ENCODE data around the gene RAB28. TPM values are rescaled to one million over a fixed set of nuclear protein-coding genes. Genes with fewer than 3 reads are reported as not detected.
A peak's percentile ranks its signal among the peaks of the same experiment; 100 is the strongest.

RAB28 gene
- total RNA-seq, 1 experiment from 2014 or later, result 12.1 TPM

DNA sequence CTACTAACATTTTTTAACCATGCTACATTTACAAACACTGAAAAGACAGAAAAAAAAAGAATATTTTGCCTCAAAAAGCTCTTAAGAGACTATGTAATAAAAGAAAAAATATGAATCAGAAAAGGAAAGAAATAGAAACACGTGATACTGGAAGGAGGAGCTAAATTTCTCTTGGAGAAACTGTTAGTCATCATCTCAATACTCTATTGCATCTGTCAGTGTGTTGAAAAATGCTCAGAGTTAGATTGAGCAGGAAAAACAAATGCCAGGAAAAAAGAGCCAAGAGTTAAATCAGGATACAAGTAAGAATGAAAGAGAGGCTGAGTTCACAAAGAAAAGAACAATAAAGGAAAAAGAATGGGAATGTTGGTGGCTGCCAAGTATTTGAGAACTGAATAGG lies 2.6 kb downstream of the RAB28 start:
- no peaks in the 10 kb centered on the region for H4K20me1 ChIP-seq (ENCODE audit: insufficient read depth)
- TF ChIP-seq SIN3A (IDR thresholded peaks at IDR 0.05; ENCODE audit: low read depth) (no peak), FOSL1 (IDR thresholded peaks at IDR 0.05; ENCODE audit: low read depth) (no peak), JUND (IDR thresholded peaks at IDR 0.05) (no peak), CBX3 (IDR thresholded peaks at IDR 0.05; ENCODE audit: low read depth) (no peak), ZFX (IDR thresholded peaks at IDR 0.05) (no peak), YY1 (IDR thresholded peaks at IDR 0.05; ENCODE audit: extremely low read depth, insufficient replicate concordance, low read depth, low read length) (no peak), POLR2A (IDR thresholded peaks at IDR 0.05; ENCODE audit: borderline replicate concordance, extremely low read depth, insufficient read depth, insufficient read length) (no peak)
- TF ChIP-seq, protein P1, sequence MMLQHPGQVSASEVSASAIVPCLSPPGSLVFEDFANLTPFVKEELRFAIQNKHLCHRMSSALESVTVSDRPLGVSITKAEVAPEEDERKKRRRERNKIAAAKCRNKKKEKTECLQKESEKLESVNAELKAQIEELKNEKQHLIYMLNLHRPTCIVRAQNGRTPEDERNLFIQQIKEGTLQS (IDR thresholded peaks at IDR 0.05), result no peak
- TF ChIP-seq, protein P2, sequence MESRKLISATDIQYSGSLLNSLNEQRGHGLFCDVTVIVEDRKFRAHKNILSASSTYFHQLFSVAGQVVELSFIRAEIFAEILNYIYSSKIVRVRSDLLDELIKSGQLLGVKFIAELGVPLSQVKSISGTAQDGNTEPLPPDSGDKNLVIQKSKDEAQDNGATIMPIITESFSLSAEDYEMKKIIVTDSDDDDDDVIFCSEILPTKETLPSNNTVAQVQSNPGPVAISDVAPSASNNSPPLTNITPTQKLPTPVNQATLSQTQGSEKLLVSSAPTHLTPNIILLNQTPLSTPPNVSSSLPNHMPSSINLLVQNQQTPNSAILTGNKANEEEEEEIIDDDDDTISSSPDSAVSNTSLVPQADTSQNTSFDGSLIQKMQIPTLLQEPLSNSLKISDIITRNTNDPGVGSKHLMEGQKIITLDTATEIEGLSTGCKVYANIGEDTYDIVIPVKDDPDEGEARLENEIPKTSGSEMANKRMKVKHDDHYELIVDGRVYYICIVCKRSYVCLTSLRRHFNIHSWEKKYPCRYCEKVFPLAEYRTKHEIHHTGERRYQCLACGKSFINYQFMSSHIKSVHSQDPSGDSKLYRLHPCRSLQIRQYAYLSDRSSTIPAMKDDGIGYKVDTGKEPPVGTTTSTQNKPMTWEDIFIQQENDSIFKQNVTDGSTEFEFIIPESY (IDR thresholded peaks at IDR 0.05; ENCODE audit: extremely low read depth, insufficient replicate concordance, low read length), result no peak
- CTCF ChIA-PET, result no interaction called here

DNA sequence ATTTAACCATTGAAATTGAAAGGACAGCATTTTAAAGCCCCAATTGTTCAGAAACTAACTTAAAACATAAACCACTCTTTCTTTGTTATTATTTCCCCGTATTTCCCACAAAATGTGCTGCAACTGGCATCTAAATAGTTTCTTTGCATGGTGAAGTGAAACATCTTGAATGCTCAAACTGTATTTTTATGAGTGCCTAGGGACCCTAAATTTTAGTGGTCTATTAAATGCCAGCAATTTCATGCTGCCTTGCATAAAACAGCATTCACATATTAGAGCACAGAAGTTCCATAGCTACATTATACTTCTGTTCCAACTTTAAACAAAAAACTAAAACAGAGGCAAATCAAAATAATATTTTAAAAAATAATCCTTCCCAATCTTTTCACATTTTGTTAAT lies 5.4 kb downstream of the RAB28 start:
- H2AFZ ChIP-seq (ENCODE audit: low read depth, low read length, poor library complexity, severe bottlenecking), result no peak overlapping the region
- ChIA-PET RAD21 (ENCODE audit: low non-redundant PET in 1 of 2, low total read pairs in 2 of 2, uncharacterized antibody in 2 of 2, unreplicated experiment in 2 of 2) (no interaction called here), CTCF (no interaction called here)

More for the DNA sequence above, 2.6 kb downstream of the RAB28 start:
- H3K79me2 ChIP-seq (ENCODE audit: insufficient read depth, low read length), result peaks cover 44% of the 10 kb centered on the region
- no peaks in the 10 kb centered on the region for H3K9me2 ChIP-seq (ENCODE audit: insufficient read depth)
- peak overlapping the region; percentile 12; the same call in 1 of the 2 replicates for H3K4me2 ChIP-seq (ENCODE audit: low read length)
- no peaks in the 10 kb centered on the region for H3K36me3 ChIP-seq (ENCODE audit: control insufficient read depth in 1 of 2, insufficient read depth in 2 of 2, low read length in 2 of 2)
- no peaks in the 10 kb centered on the region for H3K9me3 ChIP-seq (ENCODE audit: control insufficient read depth in 1 of 2, insufficient read depth in 1 of 2, low read depth in 1 of 2, low read length in 2 of 2)
- ChIA-PET RAD21 (ENCODE audit: low non-redundant PET in 1 of 2, low total read pairs in 2 of 2, uncharacterized antibody in 2 of 2, unreplicated experiment in 2 of 2) (no interaction called here), POLR2A (no interaction called here)
- H3K4me3 ChIP-seq (replicated peaks in 1 of 2; ENCODE audit: low read depth in 1 of 2, low read length in 2 of 2), result no peak overlapping the region
- H3K9ac ChIP-seq (ENCODE audit: low read length), result no peak overlapping the region
- no peaks in the 10 kb centered on the region for H3K27me3 ChIP-seq (ENCODE audit: insufficient read depth, low read length)
- DNase-seq (ENCODE audit: low read depth, low spot score) (no peak), ATAC-seq (no peak)
- peaks cover 4 to 24% of the 10 kb centered on the region in 2 experiments; a peak in 2 of 4 replicates for H3K4me1 ChIP-seq (ENCODE audit: control insufficient read depth in 1 of 2, insufficient read depth in 2 of 2, low read length in 2 of 2)
- intact Hi-C loops (cut with micrococcal nuclease), result no loop called here
- H3K27ac ChIP-seq (ENCODE audit: low read depth, low read length), result no peak overlapping the region
- H2AFZ ChIP-seq (ENCODE audit: low read depth, low read length, poor library complexity, severe bottlenecking), result no peak overlapping the region
- BruUV-seq (replicated peaks), result no TSS peak

More for the DNA sequence above, 5.4 kb downstream of the RAB28 start:
- ATAC-seq (no peak), DNase-seq (ENCODE audit: low read depth, low spot score) (no peak)
- no peaks in the 10 kb centered on the region for H4K20me1 ChIP-seq (ENCODE audit: insufficient read depth)
- peaks cover 40% of the 10 kb centered on the region for H3K79me2 ChIP-seq (ENCODE audit: insufficient read depth, low read length)
- H3K9ac ChIP-seq (ENCODE audit: low read length), result no peak overlapping the region
- peaks cover 0 to 15% of the 10 kb centered on the region in 2 experiments; a peak in 2 of 4 replicates for H3K4me1 ChIP-seq (ENCODE audit: control insufficient read depth in 1 of 2, insufficient read depth in 2 of 2, low read length in 2 of 2)
- intact Hi-C loops (cut with micrococcal nuclease), result no loop called here
- no peaks in the 10 kb centered on the region for H3K27me3 ChIP-seq (ENCODE audit: insufficient read depth, low read length)
- H3K36me3 ChIP-seq (ENCODE audit: control insufficient read depth in 1 of 2, insufficient read depth in 2 of 2, low read length in 2 of 2), result no peaks in the 10 kb centered on the region
- no peak overlapping the region for H3K4me3 ChIP-seq (replicated peaks in 1 of 2; ENCODE audit: low read depth in 1 of 2, low read length in 2 of 2)
- H3K4me2 ChIP-seq (ENCODE audit: low read length), result no peak overlapping the region
- POLR2A ChIA-PET, result no interaction called here
- no peaks in the 10 kb centered on the region for H3K9me2 ChIP-seq (ENCODE audit: insufficient read depth)
- no peaks in the 10 kb centered on the region for H3K9me3 ChIP-seq (ENCODE audit: control insufficient read depth in 1 of 2, insufficient read depth in 1 of 2, low read depth in 1 of 2, low read length in 2 of 2)
- no peak overlapping the region for H3K27ac ChIP-seq (ENCODE audit: low read depth, low read length)
- no TSS peak for BruUV-seq (replicated peaks)
- TF ChIP-seq, protein P1 (IDR thresholded peaks at IDR 0.05), result no peak
- TF ChIP-seq POLR2A (IDR thresholded peaks at IDR 0.05; ENCODE audit: borderline replicate concordance, extremely low read depth, insufficient read depth, insufficient read length) (no peak), CBX3 (IDR thresholded peaks at IDR 0.05; ENCODE audit: low read depth) (no peak), SIN3A (IDR thresholded peaks at IDR 0.05; ENCODE audit: low read depth) (no peak), CEBPB (IDR thresholded peaks at IDR 0.05; ENCODE audit: low read depth) (no peak), EGR1 (IDR thresholded peaks at IDR 0.05; ENCODE audit: low read depth) (no peak), JUND (IDR thresholded peaks at IDR 0.05) (no peak)
- TF ChIP-seq, protein P3, sequence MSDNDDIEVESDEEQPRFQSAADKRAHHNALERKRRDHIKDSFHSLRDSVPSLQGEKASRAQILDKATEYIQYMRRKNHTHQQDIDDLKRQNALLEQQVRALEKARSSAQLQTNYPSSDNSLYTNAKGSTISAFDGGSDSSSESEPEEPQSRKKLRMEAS (IDR thresholded peaks at IDR 0.05), result no peak
- TF ChIP-seq, protein P2 (IDR thresholded peaks at IDR 0.05; ENCODE audit: extremely low read depth, insufficient replicate concordance, low read length), result no peak

Data from HCT116 (cell line).